Cardiac fibroblast (primary cell): ENCODE measurements around the gene MAPK10.
A peak's percentile ranks its signal among the peaks of the same experiment; 100 is the strongest.

Experiments used
- DNase-seq, 2 donors: peaks; one replicate each; pipeline versions ENCODE4 v3.0.0 to v3.0.0-alpha.2; 2010; ENCODE audit warnings: low read depth in 2 of 2
- H3K4me3 ChIP-seq, 2 donors: replicated peaks in 1 of 2; 1 replicate in 1 of 2; 2 replicates in 1 of 2; pipeline ENCODE4 v1.5.1; 2011; ENCODE audit warnings: low read depth in 2 of 2, low read length in 2 of 2, mild to moderate bottlenecking in 2 of 2, moderate library complexity in 1 of 2
- TF ChIP-seq, protein P1 (sequence below): IDR thresholded peaks from one replicate; pipeline ENCODE4 v1.5.1; 2011; ENCODE audit warnings: low read depth, mild to moderate bottlenecking, low read length, inconsistent platforms

Gene MAPK10

DNA sequence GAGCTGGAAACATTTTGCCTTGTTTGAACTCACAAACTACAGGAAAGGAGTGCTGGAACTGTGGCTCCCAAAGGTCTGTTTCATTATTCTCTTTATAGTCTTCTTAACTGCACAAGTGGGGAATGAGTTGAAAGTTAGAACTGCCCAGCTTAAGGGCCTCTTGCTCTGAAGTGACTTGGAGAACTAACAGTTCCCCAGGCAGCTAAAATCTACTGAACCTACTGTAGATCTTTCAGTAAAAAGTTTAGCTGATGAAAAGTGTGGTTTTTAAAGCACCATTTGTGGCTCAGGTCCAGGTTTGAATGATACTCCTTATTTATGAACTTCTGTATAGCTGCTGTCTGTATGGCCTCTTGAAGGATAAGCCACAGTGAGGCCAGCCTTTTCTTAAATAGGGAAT, 353.8 kb downstream of the MAPK10 start:
- no peak for DNase-seq
- H3K4me3 ChIP-seq: no peak overlapping the region
- TF ChIP-seq, protein P1, sequence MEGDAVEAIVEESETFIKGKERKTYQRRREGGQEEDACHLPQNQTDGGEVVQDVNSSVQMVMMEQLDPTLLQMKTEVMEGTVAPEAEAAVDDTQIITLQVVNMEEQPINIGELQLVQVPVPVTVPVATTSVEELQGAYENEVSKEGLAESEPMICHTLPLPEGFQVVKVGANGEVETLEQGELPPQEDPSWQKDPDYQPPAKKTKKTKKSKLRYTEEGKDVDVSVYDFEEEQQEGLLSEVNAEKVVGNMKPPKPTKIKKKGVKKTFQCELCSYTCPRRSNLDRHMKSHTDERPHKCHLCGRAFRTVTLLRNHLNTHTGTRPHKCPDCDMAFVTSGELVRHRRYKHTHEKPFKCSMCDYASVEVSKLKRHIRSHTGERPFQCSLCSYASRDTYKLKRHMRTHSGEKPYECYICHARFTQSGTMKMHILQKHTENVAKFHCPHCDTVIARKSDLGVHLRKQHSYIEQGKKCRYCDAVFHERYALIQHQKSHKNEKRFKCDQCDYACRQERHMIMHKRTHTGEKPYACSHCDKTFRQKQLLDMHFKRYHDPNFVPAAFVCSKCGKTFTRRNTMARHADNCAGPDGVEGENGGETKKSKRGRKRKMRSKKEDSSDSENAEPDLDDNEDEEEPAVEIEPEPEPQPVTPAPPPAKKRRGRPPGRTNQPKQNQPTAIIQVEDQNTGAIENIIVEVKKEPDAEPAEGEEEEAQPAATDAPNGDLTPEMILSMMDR: no peak

DNA sequence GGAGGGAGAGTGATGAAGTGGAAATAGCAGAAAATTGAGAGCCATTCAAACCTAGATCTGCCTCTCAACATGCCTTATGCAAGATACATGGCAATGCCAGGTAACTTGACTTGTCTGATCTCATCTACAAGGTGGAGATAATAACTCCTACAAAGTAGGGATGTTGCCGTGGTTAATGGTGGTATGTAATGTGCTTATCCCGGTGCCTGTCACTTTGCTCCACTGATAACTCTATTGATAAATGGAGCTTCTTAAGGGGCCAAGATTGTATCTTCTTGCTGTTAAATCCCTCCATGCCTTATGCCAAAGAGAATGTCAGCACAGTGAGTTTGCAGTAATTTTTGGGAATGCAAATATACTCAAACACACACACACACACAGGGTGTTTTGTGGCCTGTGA, 355.8 kb downstream of the MAPK10 start:
- no peak for DNase-seq
- TF ChIP-seq, protein P1: no peak
- no peak overlapping the region for H3K4me3 ChIP-seq

DNA sequence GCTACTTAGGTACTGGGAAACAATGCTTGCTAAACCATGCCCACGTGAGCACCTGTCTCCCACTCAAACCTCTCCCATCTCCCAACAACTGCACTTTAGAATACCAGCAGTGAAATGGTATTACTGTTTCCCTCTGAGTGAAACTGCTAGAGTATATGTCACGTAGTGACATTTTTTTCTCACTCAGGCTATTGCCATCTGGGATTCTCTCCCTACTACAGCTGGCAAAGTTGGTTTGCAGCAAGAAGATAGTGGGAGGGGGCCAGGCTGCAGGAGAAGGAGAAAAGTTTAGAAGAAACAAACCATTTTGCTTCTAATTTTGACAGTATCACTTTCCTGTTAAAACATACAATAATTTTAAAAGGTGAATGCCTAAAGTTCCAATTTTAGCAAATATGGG, 358.3 kb downstream of the MAPK10 start:
- H3K4me3 ChIP-seq: no peak overlapping the region
- DNase-seq: no peak
- TF ChIP-seq, protein P1: no peak

DNA sequence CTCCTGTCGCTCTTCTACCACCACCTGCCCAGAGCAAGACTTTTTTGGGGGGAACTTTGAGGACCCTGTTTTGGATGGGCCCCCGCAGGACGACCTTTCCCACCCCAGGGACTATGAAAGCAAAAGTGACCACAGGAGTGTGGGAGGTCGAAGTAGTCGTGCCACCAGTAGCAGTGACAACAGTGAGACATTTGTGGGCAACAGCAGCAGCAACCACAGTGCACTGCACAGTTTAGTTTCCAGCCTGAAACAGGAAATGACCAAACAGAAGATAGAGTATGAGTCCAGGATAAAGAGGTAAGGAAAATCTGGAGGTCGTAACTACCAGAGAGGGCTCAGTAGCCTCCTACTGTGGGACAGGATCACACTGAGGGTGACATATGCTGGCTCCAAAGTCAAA, 364.5 kb downstream of the MAPK10 start:
- H3K4me3 ChIP-seq: no peak overlapping the region
- TF ChIP-seq, protein P1: no peak
- DNase-seq: no peak

DNA sequence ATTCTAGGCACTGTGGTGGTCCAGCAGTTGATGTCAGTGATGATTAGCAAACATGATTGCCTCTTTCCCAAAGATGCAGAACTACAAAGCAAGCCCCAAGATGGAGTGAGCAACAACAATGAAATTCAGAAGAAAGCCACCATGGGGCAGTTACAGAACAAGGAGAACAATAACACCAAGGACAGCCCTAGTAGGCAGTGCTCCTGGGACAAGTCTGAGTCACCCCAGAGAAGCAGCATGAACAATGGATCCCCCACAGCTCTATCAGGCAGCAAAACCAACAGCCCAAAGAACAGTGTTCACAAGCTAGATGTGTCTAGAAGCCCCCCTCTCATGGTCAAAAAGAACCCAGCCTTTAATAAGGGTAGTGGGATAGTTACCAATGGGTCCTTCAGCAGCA, 365.3 kb downstream of the MAPK10 start:
- TF ChIP-seq, protein P1: no peak
- peak in 1 of 2 donors; percentile 74 for DNase-seq
- H3K4me3 ChIP-seq: no peak overlapping the region

DNA sequence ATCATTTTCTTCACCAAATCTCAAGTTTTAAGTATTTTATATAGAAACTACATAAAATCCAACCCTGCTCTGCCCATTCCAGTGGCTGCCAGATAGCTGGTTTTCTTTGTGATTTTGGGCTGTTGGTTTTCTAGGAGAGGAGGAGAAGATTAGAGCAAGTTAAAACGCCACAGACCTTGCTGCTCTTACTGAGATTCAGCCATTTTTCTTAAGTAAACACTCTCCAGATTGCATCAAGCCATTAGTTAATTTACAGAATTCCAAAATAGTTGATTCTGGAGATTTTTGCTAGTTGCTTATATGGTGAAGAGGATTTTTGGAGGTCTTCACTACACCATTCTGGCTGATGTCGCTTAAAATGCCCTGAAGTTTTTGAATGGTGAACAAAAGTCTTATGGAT, 366.2 kb downstream of the MAPK10 start:
- TF ChIP-seq, protein P1: no peak
- DNase-seq: no peak

DNA sequence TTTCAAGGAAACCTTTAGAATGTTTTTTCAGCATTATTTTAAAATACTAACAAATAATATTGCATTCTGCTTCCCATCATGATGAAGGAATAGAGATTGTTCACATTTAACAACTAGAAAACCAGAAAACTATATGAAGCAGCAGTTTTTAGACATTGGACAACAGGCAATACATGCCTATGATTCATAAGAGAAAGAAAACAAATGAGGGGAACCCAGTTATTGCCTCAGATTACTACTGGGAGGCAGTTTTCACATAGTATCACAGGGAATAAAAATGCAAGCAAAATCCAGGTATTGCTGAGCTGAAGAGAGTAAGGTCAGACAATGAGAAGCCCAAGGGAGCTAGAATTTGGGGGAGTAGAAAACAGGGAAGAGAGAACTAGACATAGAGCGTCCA, 373.6 kb downstream of the MAPK10 start:
- TF ChIP-seq, protein P1: no peak
- no peak overlapping the region for H3K4me3 ChIP-seq
- DNase-seq: peak in 1 of 2 donors; percentile 62

More for the DNA sequence above, 366.2 kb downstream of the MAPK10 start:
- H3K4me3 ChIP-seq: no peak overlapping the region
